Left lobe of liver (tissue), 2 donors: ENCODE measurements around the gene MRPL39. TPM values are rescaled to one million over a fixed set of nuclear protein-coding genes. Genes with fewer than 3 reads are reported as not detected.

Source experiments
- ATAC-seq: fragments of 200-7000 bp; cut with Tn5 transposase; one replicate; pipeline ENCODE4 v1.9.1; 2020; ENCODE audit warnings: mild to moderate bottlenecking, moderate library complexity
- DNase-seq: peaks from one replicate; pipeline ENCODE4 v3.0.0-alpha.2; 2020; ENCODE audit warnings: low spot score
- total RNA-seq: library from RNA; stranded (reverse); gene quantifications from one replicate; pipeline ENCODE4 v1.2.1, GENCODE V29; 2021
- donor health status: DM: no; HTN: no; CAD: no; lungs with moderate emphysema.
- donor health status: DM: no; HTN: yes; CAD: no.

The MRPL39 gene
- total RNA-seq, 1 donor from 2014 or later = 17.4 TPM

GRCh38 chr21:25569711-25570110, 37.6 kb downstream of the MRPL39 start:
- DNase-seq (no peak), ATAC-seq (no peak)

- DNase-seq (no peak), ATAC-seq (no peak)
These were observed 38.2 kb downstream of the MRPL39 start for GRCh38 chr21:25569084-25569483.

GRCh38 chr21:25568246-25568645, 39.0 kb downstream of the MRPL39 start:
- ATAC-seq = peak; percentile 62
- DNase-seq = no peak

GRCh38 chr21:25567472-25567871, 39.8 kb downstream of the MRPL39 start:
- no peak for ATAC-seq
- DNase-seq = no peak

GRCh38 chr21:25566645-25567044, 40.6 kb downstream of the MRPL39 start:
- ATAC-seq = no peak
- DNase-seq = no peak

GRCh38 chr21:25565272-25566211, 41.7 kb downstream of the MRPL39 start:
- no peak for DNase-seq
- no peak for ATAC-seq

GRCh38 chr21:25564349-25564948, 42.8 kb downstream of the MRPL39 start:
- DNase-seq (no peak), ATAC-seq (no peak)

GRCh38 chr21:25563361-25564116, 43.7 kb downstream of the MRPL39 start:
- no peak for ATAC-seq
- DNase-seq = no peak

GRCh38 chr21:25562660-25563059, 44.6 kb downstream of the MRPL39 start:
- ATAC-seq = no peak
- DNase-seq = no peak

GRCh38 chr21:25561668-25562641, 45.3 kb downstream of the MRPL39 start:
- ATAC-seq = peak; percentile 65
- DNase-seq = peak; percentile 50

GRCh38 chr21:25560891-25561290, 46.4 kb downstream of the MRPL39 start:
- ATAC-seq (no peak), DNase-seq (no peak)

GRCh38 chr21:25560271-25560685, 47.0 kb downstream of the MRPL39 start:
- DNase-seq (no peak), ATAC-seq (peak; percentile 42)

GRCh38 chr21:25559746-25560145, 47.5 kb downstream of the MRPL39 start:
- no peak for DNase-seq
- ATAC-seq = no peak

- no peak for ATAC-seq
- no peak for DNase-seq
These were observed 49.2 kb downstream of the MRPL39 start for GRCh38 chr21:25558123-25558522.

GRCh38 chr21:25557180-25557579, 50.1 kb downstream of the MRPL39 start:
- ATAC-seq = no peak
- DNase-seq = no peak

GRCh38 chr21:25556091-25556490, 51.2 kb downstream of the MRPL39 start:
- DNase-seq (no peak), ATAC-seq (no peak)

GRCh38 chr21:25555492-25555891, 51.8 kb downstream of the MRPL39 start:
- ATAC-seq (no peak), DNase-seq (no peak)

- ATAC-seq (no peak), DNase-seq (no peak)
These were observed 54.4 kb downstream of the MRPL39 start for GRCh38 chr21:25552856-25553255.

- DNase-seq (no peak), ATAC-seq (no peak)
These were observed 55.7 kb downstream of the MRPL39 start for GRCh38 chr21:25551569-25551968.
